AG10803 (cell line): ENCODE data around the gene ATOH8.

Source experiments
- DNase-seq: peaks from one replicate; pipeline ENCODE4 v3.0.0; 2010; ENCODE audit warnings: low read depth
- H3K4me3 ChIP-seq: 2 replicates; pipeline ENCODE4 v1.5.1; 2011; ENCODE audit warnings: mild to moderate bottlenecking, low read length, control low read depth
- CTCF ChIP-seq: conservative IDR thresholded peaks from 2 replicates; pipeline ENCODE4 v1.5.1; 2011; ENCODE audit warnings: mild to moderate bottlenecking, low read length, control low read depth, inconsistent platforms

Gene ATOH8

GRCh38 chr2:85748985-85749875 is 4.6 kb upstream of the ATOH8 start:
- TF ChIP-seq CTCF = peak; percentile 31
- H3K4me3 ChIP-seq = no peak overlapping the region
- peak; percentile 90 for DNase-seq

- no peak overlapping the region for H3K4me3 ChIP-seq
- peak; percentile 63 for DNase-seq
- TF ChIP-seq CTCF = peak; percentile 87
Measured at GRCh38 chr2:85750587-85751575, 2.9 kb upstream of the ATOH8 start.

GRCh38 chr2:85751627-85752026 is 2.2 kb upstream of the ATOH8 start:
- DNase-seq = no peak
- no peak overlapping the region for H3K4me3 ChIP-seq
- no peak for TF ChIP-seq CTCF

- TF ChIP-seq CTCF = no peak
- peak overlapping the region; percentile 87 for H3K4me3 ChIP-seq
Measured at GRCh38 chr2:85753035-85753524, 711 bp upstream of the ATOH8 start.

GRCh38 chr2:85754313-85755095 is 713 bp downstream of the ATOH8 start:
- TF ChIP-seq CTCF = 0 out of 2 replicates have a peak, but pooled peaks have one; percentile 6
- peak overlapping the region; percentile 87 for H3K4me3 ChIP-seq
- peak; percentile 62 for DNase-seq

More at GRCh38 chr2:85753035-85753524, 711 bp upstream of the ATOH8 start:
- peak; percentile 31 for DNase-seq

- peak overlapping the region; percentile 87 for H3K4me3 ChIP-seq
- peak; percentile 82 for DNase-seq
- TF ChIP-seq CTCF = no peak
Measured at GRCh38 chr2:85755122-85756027, 1.6 kb downstream of the ATOH8 start.
